PC-3 (cell line): ENCODE measurements around the gene GALNS. TPM values are rescaled to one million over a fixed set of nuclear protein-coding genes. Genes with fewer than 3 reads are reported as not detected.
"Not testable (repeated sequence)": the region's sequence is repeated elsewhere in the genome, so short reads cannot be mapped to it uniquely, and the experiment has no call there.

ENCODE experiments used
- ATAC-seq: fragments of 200-7000 bp; cut with Tn5 transposase; 2 replicates; pipeline ENCODE4 v1.9.1; 2020; ENCODE audit warnings: mild to moderate bottlenecking, moderate library complexity
- BruUV-seq: library from RNA; stranded (reverse); fragments of 400-500 nt; replicated peaks from 2 replicates; lab custom pipeline; 2021; lab: Mats Ljungman, UMichigan
- CTCF ChIA-PET: fragments of 300-600 bp; sonication (Branson Sonifier 250); formaldehyde crosslinking; loops from one replicate; lab custom pipeline; 2022; ENCODE audit warnings: antibody characterized with exemption; lab: Charles Lee
- POLR2A ChIA-PET: fragments of 300-600 bp; sonication (Branson Sonifier 250); formaldehyde crosslinking; loops from one replicate; lab custom pipeline; 2022; ENCODE audit warnings: antibody characterized with exemption; ENCODE audit not compliant: unreplicated experiment; lab: Charles Lee
- DNase-seq: peaks from one replicate; pipeline ENCODE4 v3.0.0-alpha.2; 2015
- H2AFZ ChIP-seq: fragments of 300-600 bp; sonication (generic); 2 replicates; pipeline ENCODE4 v1.6.0; 2016; ENCODE audit warnings: antibody characterized with exemption, low read length
- H3F3A ChIP-seq: fragments of 300-600 bp; sonication (generic); one replicate; pipeline ENCODE4 v1.6.0; 2017; ENCODE audit warnings: antibody characterized with exemption, low read length, control low read depth, mild to moderate bottlenecking; ENCODE audit not compliant: unreplicated experiment
- H3K27ac ChIP-seq: fragments of 300-600 bp; sonication (generic); 2 replicates; pipeline ENCODE4 v1.5.1; 2016; ENCODE audit warnings: mild to moderate bottlenecking, low read length
- H3K27me3 ChIP-seq: fragments of 300-600 bp; sonication (generic); 2 replicates; pipeline ENCODE4 v1.6.1; 2016; ENCODE audit warnings: low read length, mixed read lengths
- H3K36me3 ChIP-seq: fragments of 300-600 bp; sonication (generic); 2 replicates; pipeline ENCODE4 v1.6.1; 2016; ENCODE audit warnings: low read depth, mixed run types, low read length, mixed read lengths
- H3K4me1 ChIP-seq: fragments of 300-600 bp; sonication (generic); 2 replicates; pipeline ENCODE4 v1.5.1; 2016; ENCODE audit warnings: low read length; ENCODE audit not compliant: insufficient read depth
- H3K4me2 ChIP-seq: fragments of 300-600 bp; sonication (generic); 2 replicates; pipeline ENCODE4 v1.6.0; 2016; ENCODE audit warnings: low read length
- H3K4me3 ChIP-seq: fragments of 300-600 bp; sonication (generic); 2 replicates; pipeline ENCODE4 v1.5.1; 2016; ENCODE audit warnings: mild to moderate bottlenecking, low read length, mixed read lengths
- H3K79me2 ChIP-seq: fragments of 300-600 bp; sonication (generic); 2 replicates; pipeline ENCODE4 v1.6.1; 2017; ENCODE audit warnings: low read length, mixed read lengths
- H3K9ac ChIP-seq: fragments of 300-600 bp; sonication (generic); 2 replicates; pipeline ENCODE4 v1.6.0; 2016; ENCODE audit warnings: mild to moderate bottlenecking, low read length
- H3K9me2 ChIP-seq: fragments of 300-600 bp; sonication (generic); replicated peaks from 2 replicates; pipeline ENCODE4 v1.6.1; 2016; ENCODE audit warnings: mixed run types, low read length, mixed read lengths
- H3K9me3 ChIP-seq: fragments of 300-600 bp; sonication (generic); 2 replicates; pipeline ENCODE4 v1.6.1; 2016; ENCODE audit warnings: low read length, mixed read lengths
- H4K20me1 ChIP-seq: fragments of 300-600 bp; sonication (generic); 2 replicates; pipeline ENCODE4 v1.6.1; 2016; ENCODE audit warnings: low read length, mixed read lengths
- EZH2 ChIP-seq: fragments of 300-600 bp; sonication (generic); IDR thresholded peaks from one replicate; pipeline ENCODE4 v1.6.1; 2017; ENCODE audit warnings: antibody characterized with exemption, mild to moderate bottlenecking, low read length; ENCODE audit not compliant: unreplicated experiment
- EZH2phosphoT487 ChIP-seq: fragments of 300-600 bp; sonication (generic); IDR thresholded peaks from 2 replicates; pipeline ENCODE4 v1.6.1; 2018; ENCODE audit warnings: mild to moderate bottlenecking, antibody characterized with exemption, low read length, borderline replicate concordance
- intact Hi-C: fragments of 100-400 bp; cut with micrococcal nuclease; formaldehyde crosslinking; loops from 2 replicates; pipeline ENCODE4 v1.9.0; 2023
- total RNA-seq: library from RNA; depleted of rRNA; stranded (reverse); fragments of >200 nt; gene quantifications from 2 replicates; pipeline ENCODE4 v1.2.3, GENCODE V29; 2014
- TF ChIP-seq, protein P1 (sequence below): fragments of 300-600 bp; sonication (generic); conservative IDR thresholded peaks from 2 replicates; pipeline ENCODE4 v1.5.1; 2017; ENCODE audit warnings: antibody characterized with exemption, low read depth, mild to moderate bottlenecking, low read length

Gene GALNS
- total RNA-seq, 1 experiment from 2014 or later: 18.3 TPM

DNA sequence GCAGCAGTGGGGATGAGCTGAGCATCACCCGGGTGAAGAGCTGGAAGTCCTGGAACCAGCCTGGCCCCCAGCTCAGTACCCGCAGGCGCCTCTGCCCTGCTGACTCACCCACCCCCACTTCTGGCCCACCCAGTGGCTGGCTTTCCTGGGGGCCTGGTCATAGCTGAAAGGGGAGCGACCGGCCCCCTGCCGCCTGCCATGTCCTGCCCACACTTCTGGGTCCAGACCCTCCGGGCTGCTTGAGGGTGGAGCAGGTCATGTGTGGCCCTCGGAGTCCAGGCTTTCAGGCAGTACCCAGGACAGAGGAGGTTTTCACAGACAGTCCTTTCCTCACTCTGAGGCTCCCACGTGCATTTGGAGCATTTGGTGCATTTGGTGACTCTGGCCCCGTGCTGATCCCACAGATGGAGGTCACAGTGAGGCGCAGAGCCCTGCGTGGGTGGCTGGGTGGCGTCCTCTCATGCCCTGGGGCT is 64.6 kb downstream of the GALNS start:
- ChIA-PET POLR2A (interaction anchor here (0.6 kb wide), 1 partner anchor 20 kb away, joined by 3 read pairs; no protein-coding TSS in a partner anchor), CTCF (no interaction called here)
- Histone ChIP-seq H3K9me3 (no peaks in the 10 kb centered on the region), H4K20me1 (no peaks in the 10 kb centered on the region), H3K9ac (no peak overlapping the region), H3K79me2 (no peaks in the 10 kb centered on the region), H3K36me3 (no peaks in the 10 kb centered on the region), H3K4me2 (no peak overlapping the region), H2AFZ (no peak overlapping the region), H3K27ac (no peak overlapping the region), H3K4me3 (no peak overlapping the region), H3K27me3 (no peaks in the 10 kb centered on the region), H3K9me2 (no peaks in the 10 kb centered on the region), H3K4me1 (no peaks in the 10 kb centered on the region), H3F3A (no peaks in the 10 kb centered on the region)
- TF ChIP-seq EZH2: no peak
- no peak for TF ChIP-seq EZH2phosphoT487
- TF ChIP-seq, protein P1, sequence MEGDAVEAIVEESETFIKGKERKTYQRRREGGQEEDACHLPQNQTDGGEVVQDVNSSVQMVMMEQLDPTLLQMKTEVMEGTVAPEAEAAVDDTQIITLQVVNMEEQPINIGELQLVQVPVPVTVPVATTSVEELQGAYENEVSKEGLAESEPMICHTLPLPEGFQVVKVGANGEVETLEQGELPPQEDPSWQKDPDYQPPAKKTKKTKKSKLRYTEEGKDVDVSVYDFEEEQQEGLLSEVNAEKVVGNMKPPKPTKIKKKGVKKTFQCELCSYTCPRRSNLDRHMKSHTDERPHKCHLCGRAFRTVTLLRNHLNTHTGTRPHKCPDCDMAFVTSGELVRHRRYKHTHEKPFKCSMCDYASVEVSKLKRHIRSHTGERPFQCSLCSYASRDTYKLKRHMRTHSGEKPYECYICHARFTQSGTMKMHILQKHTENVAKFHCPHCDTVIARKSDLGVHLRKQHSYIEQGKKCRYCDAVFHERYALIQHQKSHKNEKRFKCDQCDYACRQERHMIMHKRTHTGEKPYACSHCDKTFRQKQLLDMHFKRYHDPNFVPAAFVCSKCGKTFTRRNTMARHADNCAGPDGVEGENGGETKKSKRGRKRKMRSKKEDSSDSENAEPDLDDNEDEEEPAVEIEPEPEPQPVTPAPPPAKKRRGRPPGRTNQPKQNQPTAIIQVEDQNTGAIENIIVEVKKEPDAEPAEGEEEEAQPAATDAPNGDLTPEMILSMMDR: no peak
- DNase-seq (no peak), ATAC-seq (no peak)
- BruUV-seq: no TSS peak
- intact Hi-C loops: no loop called here

DNA sequence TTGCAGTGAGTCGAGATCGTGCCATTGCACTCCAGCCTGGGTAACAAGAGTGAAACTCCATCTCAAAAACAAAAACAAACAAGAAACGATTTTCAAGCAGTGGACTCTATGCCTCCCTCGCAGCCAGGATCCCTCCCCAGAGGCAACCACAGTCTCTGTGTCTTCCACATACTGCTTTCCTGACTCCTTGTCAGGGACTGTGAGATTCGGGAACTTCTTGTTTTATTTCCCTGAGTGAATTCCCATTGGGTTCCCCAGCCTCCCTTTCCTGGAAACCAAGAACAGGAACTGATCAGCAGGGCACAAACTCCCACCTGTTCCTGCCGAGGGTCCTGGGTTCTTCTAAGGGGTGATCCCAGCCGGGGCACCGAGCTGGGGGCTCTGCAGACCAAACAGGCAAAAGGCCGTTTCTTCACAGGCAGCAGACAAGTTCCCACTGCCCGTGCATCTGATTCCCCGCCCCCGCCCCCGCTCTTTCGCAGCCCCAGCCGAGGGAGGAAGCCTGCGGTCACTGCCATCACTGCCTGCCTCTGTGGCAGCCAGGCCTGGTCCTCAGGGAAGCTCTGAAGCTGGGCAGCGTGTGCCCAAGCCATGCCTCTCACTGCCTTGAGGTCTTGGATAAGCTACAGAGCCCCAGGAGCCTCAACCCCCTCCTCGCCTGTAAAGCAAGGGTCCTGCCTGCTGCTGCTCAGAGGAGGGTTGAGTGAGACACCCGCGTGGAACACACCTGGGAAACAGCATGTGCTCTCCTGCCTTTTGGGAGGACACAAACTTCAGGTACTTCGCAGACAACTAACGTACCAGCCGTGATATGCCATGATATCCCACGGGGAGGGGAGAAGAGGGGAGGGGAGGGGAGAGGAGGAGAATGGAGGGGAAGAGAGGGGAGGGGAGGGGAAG is 66.2 kb downstream of the GALNS start:
- no peaks in the 10 kb centered on the region for H4K20me1 ChIP-seq
- TF ChIP-seq EZH2: no peak
- TF ChIP-seq, protein P1: no peak
- no peak for TF ChIP-seq EZH2phosphoT487
- CTCF ChIA-PET: no interaction called here
- H3F3A ChIP-seq: no peaks in the 10 kb centered on the region
- ATAC-seq: no peak
- no peak for DNase-seq
- intact Hi-C loops: no loop called here
- H3K9ac ChIP-seq: no peak overlapping the region
- H3K27ac ChIP-seq: no peak overlapping the region
- no peaks in the 10 kb centered on the region for H3K9me2 ChIP-seq
- POLR2A ChIA-PET: interaction anchor here (0.6 kb wide), 1 partner anchor 20 kb away, joined by 3 read pairs; no protein-coding TSS in a partner anchor
- H3K79me2 ChIP-seq: no peaks in the 10 kb centered on the region
- no peaks in the 10 kb centered on the region for H3K9me3 ChIP-seq
- H3K4me2 ChIP-seq: no peak overlapping the region
- H3K36me3 ChIP-seq: no peaks in the 10 kb centered on the region
- BruUV-seq: no TSS peak
- H3K27me3 ChIP-seq: no peaks in the 10 kb centered on the region
- no peak overlapping the region for H2AFZ ChIP-seq
- H3K4me1 ChIP-seq: no peaks in the 10 kb centered on the region
- H3K4me3 ChIP-seq: no peak overlapping the region

DNA sequence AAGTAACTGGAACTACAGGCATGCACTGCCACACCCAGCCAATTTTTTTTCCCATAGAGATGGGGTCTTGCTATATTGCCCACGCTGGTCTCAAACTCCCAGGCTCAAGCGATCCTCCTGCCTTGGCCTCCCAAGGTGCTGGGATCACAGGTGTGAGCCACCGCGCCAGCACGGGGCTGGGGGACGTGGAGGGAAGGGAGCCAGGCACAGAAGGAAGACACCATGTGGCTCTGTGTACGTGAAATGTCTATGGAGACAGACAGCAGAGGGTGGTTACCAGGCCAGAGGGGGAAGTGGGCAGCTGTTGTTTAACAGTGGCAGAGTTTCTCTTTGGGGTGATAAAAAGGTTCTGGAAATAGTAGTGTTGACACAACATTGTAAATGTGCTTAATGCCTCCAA is 67.2 kb downstream of the GALNS start:
- BruUV-seq: no TSS peak
- Histone ChIP-seq H3K4me2 (no peak overlapping the region), H3K9me3 (no peaks in the 10 kb centered on the region), H3K9me2 (no peaks in the 10 kb centered on the region), H3F3A (no peaks in the 10 kb centered on the region), H4K20me1 (no peaks in the 10 kb centered on the region), H3K36me3 (no peaks in the 10 kb centered on the region), H3K9ac (no peak overlapping the region), H3K4me1 (no peaks in the 10 kb centered on the region), H3K4me3 (no peak overlapping the region), H3K27ac (no peak overlapping the region), H3K27me3 (no peaks in the 10 kb centered on the region), H3K79me2 (peaks cover 3% of the 10 kb centered on the region), H2AFZ (no peak overlapping the region)
- CTCF ChIA-PET: no interaction called here
- no peak for DNase-seq
- TF ChIP-seq EZH2: no peak
- TF ChIP-seq EZH2phosphoT487: no peak
- TF ChIP-seq, protein P1: no peak
- intact Hi-C loops: no loop called here
- POLR2A ChIA-PET: no interaction called here
- ATAC-seq: no peak

DNA sequence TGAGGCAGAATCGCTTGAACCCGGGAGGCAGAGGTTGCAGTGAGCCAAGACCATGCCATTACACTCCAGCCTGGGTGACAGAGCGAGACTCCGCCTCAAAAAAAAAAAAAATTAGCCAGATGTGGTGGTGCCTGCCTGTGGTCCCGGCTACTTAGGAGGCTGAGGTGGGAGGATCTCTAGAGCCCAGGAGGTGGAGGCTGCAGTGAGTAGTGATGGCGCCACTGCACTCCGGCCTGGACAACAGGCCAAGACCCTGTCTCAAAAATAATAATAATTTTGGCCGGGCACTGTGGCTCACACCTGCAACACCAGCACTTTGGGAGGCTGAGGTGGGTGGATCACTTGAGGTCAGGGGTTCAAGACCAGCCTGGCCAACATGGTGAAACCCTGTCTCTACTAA is 68.0 kb downstream of the GALNS start:
- H4K20me1 ChIP-seq, H3K27me3 ChIP-seq, POLR2A ChIA-PET, DNase-seq, H3K9ac ChIP-seq, H3F3A ChIP-seq, H3K27ac ChIP-seq, ATAC-seq, H3K4me2 ChIP-seq, H2AFZ ChIP-seq, H3K9me3 ChIP-seq, CTCF ChIA-PET, H3K4me1 ChIP-seq, H3K9me2 ChIP-seq, BruUV-seq, intact Hi-C loops, H3K36me3 ChIP-seq, H3K4me3 ChIP-seq: not testable (repeated sequence)
- peaks cover 12% of the 10 kb centered on the region for H3K79me2 ChIP-seq
